Gastrocnemius medialis (tissue), 4 donors: ENCODE results near the gene SCN3A. TPM values are rescaled to one million over a fixed set of nuclear protein-coding genes. Genes with fewer than 3 reads are reported as not detected.

ENCODE experiments used
- ATAC-seq, 2 donors: fragments of 150-250 bp; one replicate each; pipeline ENCODE4 v1.9.1; 2016
- DNase-seq, 2 donors: peaks; one replicate each; pipeline ENCODE4 v3.0.0-alpha.2; 2019
- H3K27ac ChIP-seq, 4 donors: fragments of 200-600 bp; sonication (generic); 1 replicate in 1 of 4; 2 replicates in 3 of 4; pipeline ENCODE4 v1.5.1; 2016 to 2018; ENCODE audit warnings: mild to moderate bottlenecking in 2 of 4, moderate library complexity in 1 of 4
- H3K27me3 ChIP-seq, 3 donors: fragments of 200-600 bp; sonication (generic) in 2 of 3; 1 replicate in 1 of 3; 2 replicates in 2 of 3; pipeline versions ENCODE4 v1.5.1 to v1.6.0; 2016 to 2019; ENCODE audit warnings: mild to moderate bottlenecking in 1 of 3, moderate library complexity in 1 of 3
- H3K36me3 ChIP-seq, 2 donors: fragments of 200-600 bp; sonication (generic) in 1 of 2; one replicate each; pipeline ENCODE4 v1.5.1; 2017 to 2018
- H3K4me1 ChIP-seq, 2 donors: fragments of 200-600 bp; sonication (generic) in 1 of 2; one replicate each; pipeline ENCODE4 v1.5.1; 2016 to 2017; ENCODE audit warnings: mild to moderate bottlenecking in 2 of 2
- H3K4me3 ChIP-seq, 4 donors: fragments of 200-600 bp; sonication (generic) in 3 of 4; 1 replicate in 1 of 4; 2 replicates in 3 of 4; pipeline ENCODE4 v1.5.1; 2016 to 2019; ENCODE audit warnings: mild to moderate bottlenecking in 2 of 4
- H3K9me3 ChIP-seq, 3 donors: fragments of 200-600 bp; sonication (generic) in 2 of 3; 1 replicate in 1 of 3; 2 replicates in 2 of 3; pipeline ENCODE4 v1.5.1; 2016 to 2019
- CTCF ChIP-seq, 5 experiments: fragments of 450-650 bp in 3 of 5; fragments of 200-600 bp in 2 of 5; sonication (generic) in 2 of 5; IDR thresholded peaks in 4 of 5; conservative IDR thresholded peaks in 1 of 5; 1 replicate in 4 of 5; 2 replicates in 1 of 5; pipeline ENCODE4 v1.5.1; 2016 to 2019; ENCODE audit warnings: antibody characterized with exemption in 5 of 5, mild to moderate bottlenecking in 3 of 5, moderate library complexity in 3 of 5
- POLR2A ChIP-seq, 2 donors: fragments of 450-650 bp; IDR thresholded peaks; one replicate each; pipeline ENCODE4 v1.6.1; 2017; ENCODE audit warnings: antibody characterized with exemption in 2 of 2, mild to moderate bottlenecking in 2 of 2, moderate library complexity in 2 of 2
- in situ Hi-C, 4 donors: fragments of 200-750 bp; cut with MboI; loops; one replicate each; pipeline versions ENCODE4 v1.15.0 to v1.8.0; 2017; ENCODE audit warnings: low sequenced_read_pairs in 4 of 4
- intact Hi-C: fragments of 100-400 bp; cut with DNase I; formaldehyde crosslinking; loops from one replicate; pipeline ENCODE4 v1.15.1; 2023; ENCODE audit warnings: low total_unique reads
- total RNA-seq, 4 donors: library from RNA; depleted of rRNA; stranded (reverse); fragments of >200 nt; gene quantifications; one replicate each; pipeline versions ENCODE4 v1.1.0 to v1.2.3, GENCODE V29; 2016

Gene SCN3A
- total RNA-seq, 4 donors from 2014 or later = 0.53 to 1.8 (median 1.3) TPM

GRCh38 chr2:165191096-165191728 is 12.6 kb downstream of the SCN3A start:
- no peak overlapping the region for H3K4me3 ChIP-seq
- TF ChIP-seq CTCF (IDR thresholded peaks at IDR 0.05 in 4 of 5, conservative IDR thresholded peaks at IDR 0.05 in 1 of 5) (no peak), POLR2A (IDR thresholded peaks at IDR 0.05) (no peak)
- no peak for ATAC-seq
- H3K9me3 ChIP-seq = no peaks in the 10 kb centered on the region
- no peak overlapping the region for H3K27ac ChIP-seq
- H3K27me3 ChIP-seq = no peaks in the 10 kb centered on the region
- H3K4me1 ChIP-seq = no peaks in the 10 kb centered on the region
- DNase-seq = no peak
- in situ Hi-C loops = no loop called here
- H3K36me3 ChIP-seq = no peaks in the 10 kb centered on the region
- intact Hi-C loops = no loop called here

GRCh38 chr2:165185633-165186032 is 18.2 kb downstream of the SCN3A start:
- H3K36me3 ChIP-seq = no peaks in the 10 kb centered on the region
- no peak overlapping the region for H3K27ac ChIP-seq
- DNase-seq (no peak), ATAC-seq (no peak)
- H3K4me1 ChIP-seq = no peaks in the 10 kb centered on the region
- H3K4me3 ChIP-seq = no peak overlapping the region
- H3K27me3 ChIP-seq = no peaks in the 10 kb centered on the region
- intact Hi-C loops (no loop called here), in situ Hi-C loops (no loop called here)
- H3K9me3 ChIP-seq = no peaks in the 10 kb centered on the region
- no peak for TF ChIP-seq CTCF (IDR thresholded peaks at IDR 0.05 in 4 of 5, conservative IDR thresholded peaks at IDR 0.05 in 1 of 5)
- TF ChIP-seq POLR2A (IDR thresholded peaks at IDR 0.05) = no peak

GRCh38 chr2:165182029-165182428 is 21.8 kb downstream of the SCN3A start:
- no peak for ATAC-seq
- no peaks in the 10 kb centered on the region for H3K9me3 ChIP-seq
- DNase-seq = no peak
- no peak overlapping the region for H3K4me3 ChIP-seq
- no peaks in the 10 kb centered on the region for H3K36me3 ChIP-seq
- in situ Hi-C loops = no loop called here
- intact Hi-C loops = no loop called here
- H3K27ac ChIP-seq = no peak overlapping the region
- TF ChIP-seq CTCF (IDR thresholded peaks at IDR 0.05 in 4 of 5, conservative IDR thresholded peaks at IDR 0.05 in 1 of 5) (no peak), POLR2A (IDR thresholded peaks at IDR 0.05) (no peak)
- no peaks in the 10 kb centered on the region for H3K27me3 ChIP-seq
- H3K4me1 ChIP-seq = no peaks in the 10 kb centered on the region

- DNase-seq (no peak), ATAC-seq (no peak)
- TF ChIP-seq CTCF (IDR thresholded peaks at IDR 0.05 in 4 of 5, conservative IDR thresholded peaks at IDR 0.05 in 1 of 5) (no peak), POLR2A (IDR thresholded peaks at IDR 0.05) (no peak)
- Histone ChIP-seq H3K27me3 (no peaks in the 10 kb centered on the region), H3K36me3 (no peaks in the 10 kb centered on the region), H3K27ac (no peak overlapping the region), H3K4me1 (no peaks in the 10 kb centered on the region), H3K9me3 (no peaks in the 10 kb centered on the region), H3K4me3 (no peak overlapping the region)
- in situ Hi-C loops = no loop called here
- intact Hi-C loops = no loop called here
These were observed 27.1 kb downstream of the SCN3A start for GRCh38 chr2:165176780-165177179.

- DNase-seq = no peak
- no peaks in the 10 kb centered on the region for H3K27me3 ChIP-seq
- H3K4me3 ChIP-seq = no peak overlapping the region
- TF ChIP-seq CTCF (IDR thresholded peaks at IDR 0.05 in 4 of 5, conservative IDR thresholded peaks at IDR 0.05 in 1 of 5) (no peak), POLR2A (IDR thresholded peaks at IDR 0.05) (no peak)
- no peaks in the 10 kb centered on the region for H3K36me3 ChIP-seq
- H3K4me1 ChIP-seq = no peaks in the 10 kb centered on the region
- intact Hi-C loops = no loop called here
- no peak overlapping the region for H3K27ac ChIP-seq
- in situ Hi-C loops = no loop called here
- no peaks in the 10 kb centered on the region for H3K9me3 ChIP-seq
- ATAC-seq = no peak
These were observed 30.6 kb downstream of the SCN3A start for GRCh38 chr2:165173215-165173614.
